Activated naive CD8-positive, alpha-beta T cell treated with anti-CD3 and anti-CD28 coated beads, Interleukin-2, amount 50 U/mL, for 24 hours (primary cell): ENCODE results near the gene HAS3.
A peak's percentile ranks its signal among the peaks of the same experiment; 100 is the strongest.
"Not testable (repeated sequence)": the region's sequence is repeated elsewhere in the genome, so short reads cannot be mapped to it uniquely, and the experiment has no call there.

ENCODE experiments used
- ATAC-seq: fragments of 150-1000 bp; cut with Tn5 transposase; one replicate; pipeline ENCODE4 v1.10.0; 2021
- DNase-seq: peaks from one replicate; pipeline ENCODE4 v3.0.0; 2021
- H3K27ac Mint-ChIP-seq: one replicate; pipeline ENCODE4 v1.8.0; 2021; ENCODE audit warnings: mild to moderate bottlenecking, mixed read lengths
- H3K27me3 Mint-ChIP-seq: one replicate; pipeline ENCODE4 v1.8.0; 2021; ENCODE audit warnings: mixed read lengths
- H3K36me3 Mint-ChIP-seq: one replicate; pipeline ENCODE4 v1.8.0; 2021; ENCODE audit warnings: low read depth, mixed read lengths
- H3K4me1 Mint-ChIP-seq: one replicate; pipeline ENCODE4 v1.8.0; 2021; ENCODE audit warnings: mixed read lengths
- H3K4me3 Mint-ChIP-seq: one replicate; pipeline ENCODE4 v1.8.0; 2021; ENCODE audit warnings: mild to moderate bottlenecking, moderate library complexity, mixed read lengths
- H3K9me3 Mint-ChIP-seq: one replicate; pipeline ENCODE4 v1.8.0; 2021; ENCODE audit warnings: mixed read lengths

Gene HAS3

DNA sequence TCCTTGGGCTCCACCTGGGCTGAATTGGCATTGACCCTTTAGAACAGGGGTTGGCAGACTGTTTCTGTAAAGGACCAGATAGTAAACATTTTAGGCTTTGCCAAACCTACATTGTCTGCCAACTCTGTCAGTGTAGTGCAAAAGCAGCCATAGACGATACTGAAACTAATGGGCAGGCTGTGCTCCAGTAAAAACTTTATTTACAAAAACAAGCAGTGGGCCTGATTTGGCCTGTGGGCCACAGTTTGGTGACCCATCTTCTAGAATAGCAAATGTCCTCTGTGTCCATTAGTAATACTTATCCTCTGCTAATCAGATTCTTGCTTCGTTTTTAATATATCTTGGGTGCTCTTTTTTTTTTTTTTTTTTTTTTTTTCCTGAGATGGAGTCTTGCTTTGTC lies 33.2 kb downstream of the HAS3 start:
- Mint-ChIP-seq H3K9me3 (no peaks in the 10 kb centered on the region), H3K36me3 (peaks cover 79% of the 10 kb centered on the region), H3K27me3 (no peaks in the 10 kb centered on the region), H3K27ac (no peak overlapping the region), H3K4me1 (peaks cover 29% of the 10 kb centered on the region), H3K4me3 (no peak overlapping the region)
- DNase-seq = no peak
- ATAC-seq = no peak

DNA sequence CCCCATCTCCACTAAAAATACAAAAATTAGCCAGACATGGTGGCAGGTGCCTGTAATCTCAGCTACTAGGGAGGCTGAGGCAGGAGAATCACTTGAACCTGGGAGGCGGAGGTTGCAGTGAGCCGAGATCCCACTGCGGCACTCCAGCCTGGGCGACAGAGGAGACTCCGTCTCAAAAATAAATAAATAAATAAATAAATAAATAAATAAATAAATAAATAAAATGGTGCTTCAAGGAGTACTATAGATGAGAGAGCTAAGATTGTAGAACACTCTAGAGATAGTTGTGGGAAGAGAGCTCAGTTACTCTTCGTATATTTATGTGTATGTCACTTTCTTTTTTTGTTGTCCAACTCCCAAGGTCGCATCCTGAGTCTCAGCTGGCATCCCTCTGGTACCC lies 34.0 kb downstream of the HAS3 start:
- H3K4me1 Mint-ChIP-seq = peaks cover 21% of the 10 kb centered on the region
- not testable (repeated sequence) for DNase-seq, H3K4me3 Mint-ChIP-seq, H3K27ac Mint-ChIP-seq, ATAC-seq, H3K9me3 Mint-ChIP-seq, H3K27me3 Mint-ChIP-seq
- peaks cover 76% of the 10 kb centered on the region for H3K36me3 Mint-ChIP-seq

DNA sequence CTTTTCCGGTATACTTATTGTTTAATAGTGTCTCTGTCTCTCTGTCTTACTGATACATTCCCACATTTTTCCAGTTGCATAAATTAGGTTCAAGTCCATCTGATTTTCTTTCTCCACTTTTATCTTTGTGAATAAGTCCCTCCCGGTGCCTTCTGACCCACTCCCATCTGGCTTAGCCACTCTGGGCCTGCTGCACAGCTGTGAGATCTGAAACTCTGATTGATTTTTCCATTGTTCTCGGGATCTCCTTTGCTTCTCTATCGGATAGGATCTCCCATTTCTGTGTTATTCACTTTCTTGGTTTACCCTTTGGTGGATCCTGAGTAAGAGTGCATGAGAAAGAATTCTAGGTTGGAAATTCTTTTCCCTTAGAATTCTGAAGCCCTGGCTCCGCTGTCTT lies 35.6 kb downstream of the HAS3 start:
- no peaks in the 10 kb centered on the region for H3K27me3 Mint-ChIP-seq
- H3K9me3 Mint-ChIP-seq = no peaks in the 10 kb centered on the region
- no peak overlapping the region for H3K4me3 Mint-ChIP-seq
- ATAC-seq (no peak), DNase-seq (no peak)
- H3K27ac Mint-ChIP-seq = no peak overlapping the region
- peaks cover 12% of the 10 kb centered on the region for H3K4me1 Mint-ChIP-seq
- H3K36me3 Mint-ChIP-seq = peaks cover 77% of the 10 kb centered on the region

DNA sequence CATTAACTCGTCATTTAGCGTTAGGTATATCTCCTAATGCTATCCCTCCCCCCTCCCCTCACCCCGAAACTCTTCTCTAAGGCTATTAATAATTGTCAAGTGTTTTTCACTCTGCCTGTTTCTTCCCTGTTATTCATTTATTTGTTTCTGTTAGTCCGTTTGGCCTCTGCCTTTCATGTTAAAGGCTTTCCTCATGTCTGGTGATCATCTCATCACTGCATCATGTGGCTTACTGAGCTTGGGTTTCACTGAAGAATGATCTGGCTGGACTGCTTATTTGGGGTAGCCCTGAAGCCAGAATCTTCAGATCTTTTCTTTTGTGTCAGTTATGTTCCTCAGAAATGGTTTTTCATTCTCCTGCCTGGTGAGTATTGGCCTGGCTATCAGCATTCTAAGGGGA lies 36.5 kb downstream of the HAS3 start:
- Mint-ChIP-seq H3K36me3 (peaks cover 73% of the 10 kb centered on the region), H3K27ac (no peak overlapping the region), H3K9me3 (no peaks in the 10 kb centered on the region), H3K27me3 (no peaks in the 10 kb centered on the region), H3K4me1 (peaks cover 5% of the 10 kb centered on the region), H3K4me3 (no peak overlapping the region)
- ATAC-seq (no peak), DNase-seq (no peak)

GRCh38 chr16:69143116-69143515 lies 37.7 kb downstream of the HAS3 start:
- Mint-ChIP-seq H3K36me3 (peaks cover 66% of the 10 kb centered on the region), H3K27me3 (no peaks in the 10 kb centered on the region), H3K4me1 (no peaks in the 10 kb centered on the region), H3K4me3 (no peak overlapping the region), H3K9me3 (no peaks in the 10 kb centered on the region), H3K27ac (no peak overlapping the region)
- ATAC-seq (no peak), DNase-seq (no peak)

DNA sequence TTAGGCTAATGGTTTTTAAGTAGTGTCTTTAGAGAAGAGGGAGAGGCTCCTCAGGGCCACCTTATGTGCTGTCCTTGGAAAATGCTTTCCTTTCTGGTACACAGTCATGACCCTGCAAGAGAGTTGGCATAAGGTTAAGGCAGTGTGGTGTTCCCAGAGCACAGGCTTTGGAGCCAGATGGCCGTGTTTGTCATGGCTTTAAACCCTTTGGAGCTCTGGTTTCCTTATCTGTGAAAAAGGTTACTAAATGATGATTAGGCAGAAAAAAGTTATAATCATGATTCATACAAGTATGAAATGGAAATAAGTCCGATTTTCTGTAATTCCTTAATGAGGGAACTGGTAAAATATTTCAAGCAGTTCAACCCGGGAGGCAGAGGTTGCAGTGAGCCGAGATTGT lies 40.2 kb downstream of the HAS3 start:
- DNase-seq = no peak
- H3K4me3 Mint-ChIP-seq = no peak overlapping the region
- peaks cover 55% of the 10 kb centered on the region for H3K36me3 Mint-ChIP-seq
- no peaks in the 10 kb centered on the region for H3K9me3 Mint-ChIP-seq
- H3K27me3 Mint-ChIP-seq = no peaks in the 10 kb centered on the region
- no peak for ATAC-seq
- no peak overlapping the region for H3K27ac Mint-ChIP-seq
- H3K4me1 Mint-ChIP-seq = no peaks in the 10 kb centered on the region

- H3K27ac Mint-ChIP-seq, H3K4me1 Mint-ChIP-seq, DNase-seq, H3K9me3 Mint-ChIP-seq, H3K4me3 Mint-ChIP-seq, ATAC-seq, H3K27me3 Mint-ChIP-seq: not testable (repeated sequence)
- peaks cover 54% of the 10 kb centered on the region for H3K36me3 Mint-ChIP-seq
These were observed 44.2 kb downstream of the HAS3 start for GRCh38 chr16:69149621-69150020.

GRCh38 chr16:69150146-69150865 lies 44.9 kb downstream of the HAS3 start:
- Mint-ChIP-seq H3K9me3 (no peaks in the 10 kb centered on the region), H3K36me3 (peaks cover 56% of the 10 kb centered on the region), H3K27me3 (no peaks in the 10 kb centered on the region), H3K4me3 (no peak overlapping the region), H3K27ac (no peak overlapping the region), H3K4me1 (no peaks in the 10 kb centered on the region)
- ATAC-seq (peak; percentile 77), DNase-seq (peak; percentile 29)

DNA sequence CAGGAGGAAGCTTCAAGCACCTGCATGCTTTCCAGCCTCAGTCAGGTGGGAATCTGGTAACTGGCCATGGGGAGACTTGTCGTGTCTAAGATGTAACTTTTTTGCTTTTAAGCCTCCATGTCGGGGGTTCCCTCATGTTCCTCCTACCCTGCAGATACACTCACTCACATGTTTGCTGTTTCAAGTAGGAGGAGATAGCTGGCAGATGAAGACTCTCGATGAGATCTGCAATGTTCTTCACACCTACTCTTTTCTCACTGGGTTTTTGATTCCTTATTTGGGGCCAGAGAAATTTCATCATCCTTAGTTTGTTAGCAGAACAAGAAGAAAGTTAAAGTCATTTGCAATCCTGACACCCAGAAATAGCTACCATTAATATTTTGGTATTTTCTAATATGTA lies 51.7 kb downstream of the HAS3 start:
- Mint-ChIP-seq H3K4me1 (peaks cover 21% of the 10 kb centered on the region), H3K36me3 (peaks cover 67% of the 10 kb centered on the region), H3K27me3 (no peaks in the 10 kb centered on the region), H3K4me3 (no peak overlapping the region), H3K27ac (peak overlapping the region; percentile 55), H3K9me3 (no peaks in the 10 kb centered on the region)
- DNase-seq (no peak), ATAC-seq (no peak)

- Mint-ChIP-seq H3K9me3 (no peaks in the 10 kb centered on the region), H3K4me1 (peaks cover 42% of the 10 kb centered on the region), H3K27ac (peak overlapping the region; percentile 12), H3K4me3 (no peak overlapping the region), H3K27me3 (no peaks in the 10 kb centered on the region), H3K36me3 (peaks cover 67% of the 10 kb centered on the region)
- no peak for DNase-seq
- no peak for ATAC-seq
These were observed 54.7 kb downstream of the HAS3 start for GRCh38 chr16:69160192-69160591.

DNA sequence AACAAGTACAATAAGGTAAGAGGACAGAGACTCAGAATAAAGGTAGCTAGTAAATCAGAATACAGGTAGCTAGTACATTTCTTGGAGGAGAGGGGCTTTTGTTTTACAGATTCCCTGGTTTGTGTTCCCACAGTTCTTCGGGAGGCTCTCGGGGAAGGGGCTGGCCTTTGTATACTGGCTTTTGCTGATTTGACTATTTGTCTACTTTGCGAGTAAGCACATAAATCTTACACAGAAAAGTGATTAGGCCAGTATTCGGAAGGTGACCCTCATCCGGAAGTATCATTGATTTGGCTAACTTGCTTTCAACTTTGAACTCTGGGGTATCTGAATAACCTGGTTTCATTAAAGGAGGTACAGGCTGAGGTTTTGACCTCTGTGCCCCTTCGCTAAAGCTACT lies 60.1 kb downstream of the HAS3 start:
- Mint-ChIP-seq H3K4me1 (peaks cover 64% of the 10 kb centered on the region), H3K27me3 (no peaks in the 10 kb centered on the region), H3K9me3 (no peaks in the 10 kb centered on the region), H3K4me3 (no peak overlapping the region), H3K27ac (peak overlapping the region; percentile 93), H3K36me3 (peaks cover 81% of the 10 kb centered on the region)
- ATAC-seq (no peak), DNase-seq (no peak)

- H3K4me3 Mint-ChIP-seq = peak overlapping the region; percentile 30
- H3K27ac Mint-ChIP-seq = peak overlapping the region; percentile 93
- H3K27me3 Mint-ChIP-seq = no peaks in the 10 kb centered on the region
- DNase-seq (peak; percentile 73), ATAC-seq (peak; percentile 95)
- no peaks in the 10 kb centered on the region for H3K9me3 Mint-ChIP-seq
- peaks cover 70% of the 10 kb centered on the region for H3K4me1 Mint-ChIP-seq
- H3K36me3 Mint-ChIP-seq = peaks cover 79% of the 10 kb centered on the region
These were observed 60.9 kb downstream of the HAS3 start for GRCh38 chr16:69166221-69166833.

DNA sequence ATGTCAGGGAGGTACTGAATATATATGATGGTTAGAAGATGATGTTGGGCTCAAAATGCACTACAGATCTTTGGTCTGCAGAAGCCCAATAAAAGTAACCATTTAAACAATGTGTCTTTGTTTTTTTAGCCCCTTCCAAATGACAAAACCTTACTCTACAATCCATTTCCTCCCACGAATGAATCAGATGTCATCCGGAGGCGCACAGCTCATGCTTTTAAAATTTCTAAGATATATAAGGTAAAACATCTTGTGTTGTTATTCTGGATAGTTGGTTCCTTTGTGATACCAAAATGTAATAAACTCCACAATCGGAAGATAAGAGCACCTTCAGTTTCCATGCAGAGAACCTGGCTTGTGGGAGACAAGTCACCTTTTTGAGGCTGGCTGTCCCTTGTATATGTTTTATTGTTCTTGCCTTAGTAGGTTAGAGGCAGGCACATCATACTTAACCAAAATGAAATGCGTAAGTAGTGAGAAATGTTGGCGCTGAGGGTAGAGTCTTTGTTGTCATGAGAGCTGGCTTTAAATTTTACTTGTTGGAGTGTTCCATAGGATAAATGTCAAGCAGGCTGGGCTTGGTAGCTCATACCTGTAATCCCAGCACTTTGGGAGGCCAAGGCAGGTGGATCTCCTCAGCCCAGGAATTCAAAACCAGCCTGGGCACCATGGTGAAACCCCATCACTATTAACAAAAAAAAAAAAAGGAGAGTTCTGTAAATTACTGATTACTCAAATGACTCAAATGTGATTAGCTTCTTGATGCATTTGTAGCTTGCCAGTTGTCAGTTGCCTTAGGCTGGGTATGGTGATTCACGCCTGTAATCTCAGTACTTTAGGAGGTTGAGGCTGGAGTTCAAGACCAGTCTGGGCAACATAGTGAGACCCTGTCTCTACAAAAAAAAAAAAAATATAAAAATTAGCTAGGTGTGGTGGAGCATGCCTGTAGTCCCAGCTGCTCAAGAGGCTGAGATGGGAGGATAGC lies 61.8 kb downstream of the HAS3 start:
- DNase-seq (no peak), ATAC-seq (no peak)
- Mint-ChIP-seq H3K4me1 (peaks cover 72% of the 10 kb centered on the region), H3K27ac (peak overlapping the region; percentile 93), H3K9me3 (no peaks in the 10 kb centered on the region), H3K36me3 (peaks cover 78% of the 10 kb centered on the region), H3K4me3 (peak overlapping the region; percentile 30), H3K27me3 (no peaks in the 10 kb centered on the region)
